GM12878 (cell line): ENCODE data around the gene BLACAT1. TPM values are rescaled to one million over a fixed set of nuclear protein-coding genes. Genes with fewer than 3 reads are reported as not detected.

Source experiments
- CEBPB ChIP-seq, 2 experiments: fragments of 150-350 bp in 1 of 2; IDR thresholded peaks; 2 replicates each; pipeline ENCODE4 v1.6.1; 2012 to 2014; ENCODE audit warnings: low read depth in 2 of 2, low read length in 2 of 2, borderline replicate concordance in 1 of 2, inconsistent platforms in 1 of 2
- EGR1 ChIP-seq, 2 experiments: IDR thresholded peaks; 1 replicate in 1 of 2; 2 replicates in 1 of 2; pipeline ENCODE4 v1.6.1; 2011 to 2012; ENCODE audit warnings: low read depth in 2 of 2, low read length in 2 of 2, borderline replicate concordance in 1 of 2, mild to moderate bottlenecking in 1 of 2, moderate library complexity in 1 of 2
- ETV6 ChIP-seq, 2 experiments: fragments of 450-650 bp in 1 of 2; IDR thresholded peaks in 1 of 2; conservative IDR thresholded peaks in 1 of 2; 2 replicates each; pipeline ENCODE4 v1.6.1; 2014; ENCODE audit warnings: antibody characterized with exemption in 1 of 2, borderline replicate concordance in 1 of 2, low read depth in 1 of 2, mild to moderate bottlenecking in 1 of 2, moderate library complexity in 1 of 2
- FOS ChIP-seq: IDR thresholded peaks from 3 replicates; pipeline ENCODE4 v1.6.1; 2011; ENCODE audit warnings: borderline replicate concordance; ENCODE audit not compliant: insufficient read length; ENCODE audit errors: extremely low read depth
- HDAC2 ChIP-seq: fragments of 200-600 bp; sonication (generic); IDR thresholded peaks from 2 replicates; pipeline ENCODE4 v1.6.1; 2017
- JUNB ChIP-seq: IDR thresholded peaks from 2 replicates; pipeline ENCODE4 v1.6.1; 2016; ENCODE audit warnings: antibody characterized with exemption, mild to moderate bottlenecking
- KDM1A ChIP-seq: fragments of 200-600 bp; sonication (generic); IDR thresholded peaks from 2 replicates; pipeline ENCODE4 v1.6.1; 2016; ENCODE audit warnings: borderline replicate concordance
- MTA2 ChIP-seq: fragments of 450-650 bp; IDR thresholded peaks from 2 replicates; pipeline ENCODE4 v1.6.1; 2016; ENCODE audit warnings: low read depth, mild to moderate bottlenecking, moderate library complexity
- NR2F1 ChIP-seq: fragments of 450-650 bp; conservative IDR thresholded peaks from 2 replicates; pipeline ENCODE4 v1.6.1; 2017; ENCODE audit warnings: mild to moderate bottlenecking
- POU2F2 ChIP-seq: IDR thresholded peaks from 3 replicates; pipeline ENCODE4 v1.6.1; 2011; ENCODE audit warnings: low read depth, mild to moderate bottlenecking, low read length, borderline replicate concordance
- RAD21 ChIP-seq: IDR thresholded peaks from 2 replicates; pipeline ENCODE4 v1.6.1; 2011; ENCODE audit warnings: mild to moderate bottlenecking, low read depth, low read length, moderate library complexity; ENCODE audit not compliant: insufficient read depth
- RFX5 ChIP-seq: IDR thresholded peaks from 2 replicates; pipeline ENCODE4 v1.6.1; 2011; ENCODE audit warnings: low read depth, low read length, improper control_type of control experiment
- SMARCA5 ChIP-seq: fragments of 450-650 bp; IDR thresholded peaks from 2 replicates; pipeline ENCODE4 v1.6.1; 2017; ENCODE audit warnings: mild to moderate bottlenecking
- STAT3 ChIP-seq: IDR thresholded peaks from 2 replicates; pipeline ENCODE4 v1.6.1; 2011; ENCODE audit warnings: low read depth, low read length, improper control_type of control experiment
- TBL1XR1 ChIP-seq: IDR thresholded peaks from 2 replicates; pipeline ENCODE4 v1.6.1; 2012; ENCODE audit warnings: low read depth, low read length, improper control_type of control experiment
- WRNIP1 ChIP-seq: IDR thresholded peaks from 2 replicates; pipeline ENCODE4 v1.6.1; 2011; ENCODE audit warnings: low read depth, low read length, improper control_type of control experiment, borderline replicate concordance
- ZNF274 ChIP-seq: IDR thresholded peaks from one replicate; pipeline ENCODE4 v1.8.0; 2011; ENCODE audit not compliant: insufficient read length, insufficient read depth
- ZNF592 ChIP-seq: fragments of 450-650 bp; IDR thresholded peaks from 2 replicates; pipeline ENCODE4 v1.6.1; 2017; ENCODE audit warnings: mild to moderate bottlenecking, moderate library complexity
- ZZZ3 ChIP-seq: IDR thresholded peaks from 2 replicates; pipeline ENCODE4 v1.6.1; 2011; ENCODE audit warnings: low read depth; ENCODE audit not compliant: control insufficient read depth, insufficient read length
- polyA plus RNA-seq, 11 experiments: library from polyadenylated mRNA; depleted of rRNA in 4 of 11; unstranded in 6 of 11; stranded (reverse) in 5 of 11; fragments of >200 nt; fragmentation: Nextera tagmentation in 4 of 11; fragmentation: Illumina TruSeq in 1 of 11; extraction: Ambion mirVana in 4 of 11; extraction: Trizol in 1 of 11; gene quantifications; 1 replicate in 1 of 11; 2 replicates in 10 of 11; pipeline versions ENCODE4 v1.2.1 to v1.2.3, GENCODE V29; 2011 to 2016; ENCODE audit warnings: inconsistent platforms in 2 of 11, missing spikeins in 2 of 11, low read depth in 1 of 11
- total RNA-seq, 4 experiments: library from RNA; depleted of rRNA in 3 of 4; stranded (reverse); fragments of >200 nt in 3 of 4; fragmentation: Illumina TruSeq in 1 of 4; extraction: Trizol in 1 of 4; gene quantifications; 2 replicates each; pipeline versions ENCODE4 v1.2.1 to v1.2.3, GENCODE V29; 2013 to 2021
- TF ChIP-seq, protein P1 (sequence below): IDR thresholded peaks from 2 replicates; pipeline ENCODE4 v1.6.1; 2011; ENCODE audit warnings: borderline replicate concordance, low read depth, mild to moderate bottlenecking, moderate library complexity, low read length; ENCODE audit not compliant: insufficient read depth, poor library complexity, severe bottlenecking
- TF ChIP-seq, protein P2 (sequence below), 3 experiments: IDR thresholded peaks in 2 of 3; conservative IDR thresholded peaks in 1 of 3; 2 replicates each; pipeline ENCODE4 v1.5.1; 2011; ENCODE audit warnings: low read depth in 3 of 3, low read length in 3 of 3, mild to moderate bottlenecking in 3 of 3, control low read depth in 2 of 3, moderate library complexity in 2 of 3, inconsistent platforms in 1 of 3, mixed read lengths in 1 of 3; ENCODE audit not compliant: control insufficient read depth in 2 of 3, insufficient read depth in 1 of 3; ENCODE audit errors: extremely low read depth in 1 of 3

The BLACAT1 gene
- total and polyA plus RNA-seq, 10 of the 15 experiments (the other 5 are each of a cell fraction or from before 2014, with no cell fraction given) = 0.04 to 1.6 (median 0.15) TPM; not detected in 1

DNA sequence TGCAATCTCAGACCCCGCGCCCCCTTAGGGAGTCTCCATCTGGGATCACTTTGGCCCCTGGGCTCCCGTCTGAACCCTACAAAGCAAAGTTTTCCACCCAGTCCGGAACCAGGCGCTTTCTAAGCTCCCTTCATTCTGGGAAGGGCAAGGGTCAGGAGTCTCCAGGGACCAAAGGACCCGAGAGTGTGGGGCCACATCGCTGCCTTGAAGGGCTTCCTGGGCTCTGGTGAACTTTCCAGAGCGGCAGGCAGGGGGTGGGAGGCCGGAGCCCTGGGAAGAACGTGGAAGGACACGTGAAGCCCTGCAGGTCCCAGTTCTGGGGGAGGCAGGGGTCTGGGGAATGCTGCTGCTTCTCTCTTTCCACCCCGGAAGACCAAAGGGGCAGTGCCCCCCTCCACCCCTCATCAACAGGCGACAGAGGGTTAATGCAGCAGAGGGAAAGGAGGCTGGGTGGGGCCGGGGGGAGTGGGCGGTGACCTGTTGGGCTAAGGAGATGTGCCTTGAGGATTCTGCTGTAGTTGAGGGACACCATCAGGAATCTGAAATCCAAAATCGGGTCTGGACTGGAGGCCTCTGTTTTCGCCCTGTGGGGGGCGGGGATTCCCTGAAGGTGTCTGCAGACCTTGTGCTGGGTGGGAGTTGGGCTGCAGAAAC, 49.4 kb upstream of the BLACAT1 start (continued):
- TF ChIP-seq ETV6 (conservative IDR thresholded peaks at IDR 0.05 in 1 of 2, IDR thresholded peaks at IDR 0.05 in 1 of 2; ENCODE audit: borderline replicate concordance in 1 of 2, low read depth in 1 of 2) (no peak), SMARCA5 (no peak), STAT3 (no peak), ZNF274 (no peak), WRNIP1 (no peak), HDAC2 (no peak), MTA2 (no peak), RAD21 (no peak), NR2F1 (peak; percentile 72), FOS (no peak), ZNF592 (no peak), KDM1A (no peak), POU2F2 (no peak), RFX5 (no peak), EGR1 (IDR thresholded peaks at IDR 0.05; ENCODE audit: borderline replicate concordance in 1 of 2, low read depth in 2 of 2, low read length in 2 of 2) (no peak), TBL1XR1 (no peak), JUNB (no peak), CEBPB (IDR thresholded peaks at IDR 0.05; ENCODE audit: borderline replicate concordance in 1 of 2, low read depth in 2 of 2, low read length in 2 of 2) (no peak), ZZZ3 (no peak)
- TF ChIP-seq, protein P1, sequence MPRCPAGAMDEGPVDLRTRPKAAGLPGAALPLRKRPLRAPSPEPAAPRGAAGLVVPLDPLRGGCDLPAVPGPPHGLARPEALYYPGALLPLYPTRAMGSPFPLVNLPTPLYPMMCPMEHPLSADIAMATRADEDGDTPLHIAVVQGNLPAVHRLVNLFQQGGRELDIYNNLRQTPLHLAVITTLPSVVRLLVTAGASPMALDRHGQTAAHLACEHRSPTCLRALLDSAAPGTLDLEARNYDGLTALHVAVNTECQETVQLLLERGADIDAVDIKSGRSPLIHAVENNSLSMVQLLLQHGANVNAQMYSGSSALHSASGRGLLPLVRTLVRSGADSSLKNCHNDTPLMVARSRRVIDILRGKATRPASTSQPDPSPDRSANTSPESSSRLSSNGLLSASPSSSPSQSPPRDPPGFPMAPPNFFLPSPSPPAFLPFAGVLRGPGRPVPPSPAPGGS = no peak
- TF ChIP-seq, protein P2, sequence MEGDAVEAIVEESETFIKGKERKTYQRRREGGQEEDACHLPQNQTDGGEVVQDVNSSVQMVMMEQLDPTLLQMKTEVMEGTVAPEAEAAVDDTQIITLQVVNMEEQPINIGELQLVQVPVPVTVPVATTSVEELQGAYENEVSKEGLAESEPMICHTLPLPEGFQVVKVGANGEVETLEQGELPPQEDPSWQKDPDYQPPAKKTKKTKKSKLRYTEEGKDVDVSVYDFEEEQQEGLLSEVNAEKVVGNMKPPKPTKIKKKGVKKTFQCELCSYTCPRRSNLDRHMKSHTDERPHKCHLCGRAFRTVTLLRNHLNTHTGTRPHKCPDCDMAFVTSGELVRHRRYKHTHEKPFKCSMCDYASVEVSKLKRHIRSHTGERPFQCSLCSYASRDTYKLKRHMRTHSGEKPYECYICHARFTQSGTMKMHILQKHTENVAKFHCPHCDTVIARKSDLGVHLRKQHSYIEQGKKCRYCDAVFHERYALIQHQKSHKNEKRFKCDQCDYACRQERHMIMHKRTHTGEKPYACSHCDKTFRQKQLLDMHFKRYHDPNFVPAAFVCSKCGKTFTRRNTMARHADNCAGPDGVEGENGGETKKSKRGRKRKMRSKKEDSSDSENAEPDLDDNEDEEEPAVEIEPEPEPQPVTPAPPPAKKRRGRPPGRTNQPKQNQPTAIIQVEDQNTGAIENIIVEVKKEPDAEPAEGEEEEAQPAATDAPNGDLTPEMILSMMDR (IDR thresholded peaks at IDR 0.05 in 2 of 3, conservative IDR thresholded peaks at IDR 0.05 in 1 of 3; ENCODE audit: control insufficient read depth in 2 of 3, extremely low read depth in 1 of 3, insufficient read depth in 1 of 3, low read depth in 3 of 3, low read length in 3 of 3) = 0 out of 6 replicates have a peak, but pooled peaks of 1 of the 3 experiments have one; percentile 4
